Daoy (cell line): ENCODE data around the gene COX7B2. TPM values are rescaled to one million over a fixed set of nuclear protein-coding genes. Genes with fewer than 3 reads are reported as not detected.

Experiments
- DNase-seq: peaks from one replicate; pipeline ENCODE4 v3.0.0-alpha.2; 2015; ENCODE audit warnings: low read depth
- total RNA-seq: library from RNA; depleted of rRNA; stranded (reverse); fragments of >200 nt; shearing (Covaris generic); gene quantifications from 2 replicates; pipeline ENCODE4 v1.2.3, GENCODE V29; 2014

COX7B2 gene
- total RNA-seq, 1 experiment from 2014 or later: 55.2 TPM

- no peak for DNase-seq
Observed at GRCh38 chr4:46889410-46889809, 19.6 kb downstream of the COX7B2 start.

DNA sequence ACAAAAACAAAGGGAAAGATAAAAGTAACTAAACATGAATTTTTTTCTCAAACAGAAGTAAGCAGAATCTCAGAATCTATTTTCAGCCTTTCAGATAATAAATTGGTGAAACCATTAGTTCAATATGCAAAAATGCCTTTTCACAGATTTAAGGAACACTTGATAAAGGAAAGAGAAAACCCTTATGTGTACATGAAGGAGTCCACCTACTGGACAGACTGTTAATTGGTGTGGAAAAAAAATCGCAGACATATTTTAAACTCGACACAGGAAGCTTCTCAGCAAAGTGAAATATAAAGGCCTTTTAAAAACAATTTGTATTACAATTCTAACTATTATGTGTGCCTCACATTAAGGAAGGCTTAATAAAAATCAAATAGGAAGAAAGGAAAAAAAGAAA lies 22.3 kb downstream of the COX7B2 start:
- no peak for DNase-seq

DNA sequence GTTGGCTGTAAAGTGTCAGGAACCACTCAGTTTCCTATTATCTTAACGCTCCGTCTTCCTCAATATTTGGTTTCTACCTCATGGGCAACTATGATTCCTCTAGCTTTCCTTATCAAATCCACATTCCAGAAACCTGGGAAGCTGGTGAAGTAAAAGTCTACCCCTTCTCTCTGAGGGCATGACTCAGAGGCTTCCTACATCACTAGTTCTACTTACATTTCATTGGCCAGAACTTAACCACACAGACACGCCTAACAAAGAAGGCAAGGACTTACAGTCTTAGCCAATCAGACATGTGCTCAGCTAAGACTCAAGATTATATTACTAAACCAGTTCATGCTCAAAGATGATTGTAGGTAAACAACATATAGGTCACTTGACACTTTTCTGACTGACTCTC lies 30.4 kb downstream of the COX7B2 start:
- DNase-seq: peak; percentile 31

DNA sequence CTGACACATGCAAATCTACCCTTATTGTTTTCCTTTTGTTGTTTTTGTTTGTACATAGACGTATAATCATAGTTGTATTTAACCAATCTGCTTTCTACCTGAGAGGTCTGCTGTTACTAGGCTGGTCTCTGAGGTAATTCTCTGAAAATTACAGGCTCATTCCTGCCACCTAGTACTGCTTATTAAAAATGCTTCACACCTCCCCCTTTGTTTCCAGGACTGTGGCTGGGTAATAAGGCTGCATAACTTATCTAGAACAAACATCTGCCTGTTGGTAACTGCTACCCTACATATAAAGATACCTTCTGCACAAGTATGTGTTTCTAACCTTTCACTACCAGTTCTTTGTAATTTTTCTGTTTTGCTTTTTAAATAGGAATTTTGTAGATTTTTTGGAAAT lies 34.2 kb downstream of the COX7B2 start:
- DNase-seq: no peak

- DNase-seq: no peak
Observed at GRCh38 chr4:46870411-46870810, 38.6 kb downstream of the COX7B2 start.

DNA sequence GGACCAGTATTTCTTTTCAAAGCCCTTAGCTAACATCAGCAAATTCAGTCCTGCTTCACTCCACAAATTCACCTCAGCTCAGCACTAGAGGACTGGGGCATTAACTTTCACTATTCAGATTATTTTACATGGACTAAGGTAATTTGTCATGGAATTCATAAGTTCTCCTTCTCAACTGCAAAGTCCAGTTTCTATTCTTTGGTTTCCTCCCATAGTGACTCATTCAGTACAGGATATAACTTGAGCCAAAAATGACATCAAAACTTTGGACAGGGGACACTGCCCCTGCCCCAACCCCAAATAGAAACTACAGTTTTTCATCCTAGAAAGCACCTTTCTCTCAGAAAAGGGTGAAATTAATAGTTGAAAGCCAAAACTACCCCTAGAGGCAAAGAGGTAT lies 52.7 kb downstream of the COX7B2 start:
- DNase-seq: peak; percentile 7

GRCh38 chr4:46852800-46853199 lies 56.2 kb downstream of the COX7B2 start:
- DNase-seq: no peak

GRCh38 chr4:46850026-46850425 lies 59.0 kb downstream of the COX7B2 start:
- no peak for DNase-seq

GRCh38 chr4:46844325-46844917 lies 64.6 kb downstream of the COX7B2 start:
- peak; percentile 47 for DNase-seq

GRCh38 chr4:46839128-46839527 lies 69.9 kb downstream of the COX7B2 start:
- DNase-seq: no peak

DNA sequence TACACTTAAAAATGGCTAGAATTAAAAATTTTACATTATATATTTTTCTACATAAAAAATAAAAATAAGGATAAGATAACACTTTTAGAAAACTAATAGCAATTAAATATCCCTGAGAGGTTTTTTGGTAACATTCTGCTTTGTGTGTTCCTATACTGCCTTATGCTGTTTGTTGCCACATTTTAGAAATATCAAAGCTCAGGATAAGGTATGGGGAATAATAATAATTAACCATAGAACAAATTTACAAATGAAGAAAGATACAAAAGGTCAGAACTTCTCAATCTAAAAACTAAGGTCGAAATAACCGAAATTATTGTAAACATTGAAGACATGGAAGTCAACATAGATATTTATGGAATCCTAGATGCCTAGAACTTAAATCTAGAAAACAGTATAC lies 71.4 kb downstream of the COX7B2 start:
- DNase-seq: no peak

- DNase-seq: no peak
Observed at GRCh38 chr4:46836584-46836983, 72.5 kb downstream of the COX7B2 start.

DNA sequence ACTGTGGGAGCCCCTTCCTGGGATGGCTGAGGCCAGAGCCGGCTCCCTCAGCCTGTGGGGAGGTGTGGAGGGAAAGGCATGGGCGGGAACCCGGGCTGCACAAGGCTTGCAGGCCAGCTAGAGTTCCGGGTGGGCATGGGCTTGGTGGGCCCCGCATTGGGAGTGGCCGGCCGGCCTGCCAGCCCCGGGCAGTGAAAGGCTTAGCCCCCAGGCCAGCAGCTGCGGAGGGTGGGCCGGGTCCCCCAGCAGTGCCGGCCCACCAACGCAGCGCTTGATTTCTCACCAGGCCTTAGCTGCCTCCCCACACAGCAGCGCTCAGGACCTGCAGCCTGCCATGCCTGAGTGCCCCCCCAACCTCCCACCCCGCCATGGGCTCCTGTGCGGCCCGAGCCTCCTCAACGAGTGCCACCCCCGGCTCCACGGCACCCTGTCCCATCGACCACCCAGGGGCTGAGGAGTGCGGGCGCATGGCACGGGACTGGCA lies 78.0 kb downstream of the COX7B2 start:
- no peak for DNase-seq

- DNase-seq: peak; percentile 21
Observed at GRCh38 chr4:46820154-46820553, 88.9 kb downstream of the COX7B2 start.

DNA sequence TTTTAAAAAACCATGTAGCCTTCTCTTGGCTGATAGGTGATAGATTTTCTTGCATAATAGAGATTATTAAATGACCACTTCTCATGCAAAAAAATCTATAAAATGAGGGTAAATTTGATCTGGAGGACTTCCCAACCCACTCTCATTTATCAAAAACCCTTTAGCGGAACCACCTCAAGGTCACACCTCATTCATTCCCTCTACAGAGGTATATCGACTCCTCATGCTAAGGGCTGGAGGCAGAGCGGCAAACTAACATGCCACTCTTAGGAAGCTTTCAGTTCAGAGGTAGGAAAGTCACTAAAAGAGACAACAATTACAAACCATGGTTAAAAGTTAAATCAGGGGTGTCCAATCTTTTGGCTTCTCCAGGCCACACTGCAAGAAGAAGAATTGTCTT lies 90.0 kb downstream of the COX7B2 start:
- no peak for DNase-seq

DNA sequence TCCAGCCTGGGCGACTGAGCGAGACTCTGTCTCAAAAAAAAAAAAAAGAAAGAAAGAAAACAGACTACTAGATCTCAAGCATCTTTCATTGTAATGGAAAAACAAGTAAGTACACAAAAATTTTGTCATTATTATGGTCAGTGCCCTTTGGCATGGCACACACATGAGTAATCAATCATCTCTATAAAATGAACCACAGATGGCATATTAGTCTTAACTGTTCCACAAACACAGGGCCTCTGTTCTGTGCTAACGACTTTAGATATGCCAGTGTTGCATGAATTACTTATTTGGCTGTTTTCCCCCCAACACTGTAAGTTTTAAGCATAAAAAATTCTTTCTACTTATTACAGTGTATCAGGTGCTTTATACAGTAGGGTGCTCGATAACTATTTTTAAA lies 90.4 kb downstream of the COX7B2 start:
- DNase-seq: no peak

- DNase-seq: no peak
Observed at GRCh38 chr4:46817806-46818205, 91.2 kb downstream of the COX7B2 start.

DNA sequence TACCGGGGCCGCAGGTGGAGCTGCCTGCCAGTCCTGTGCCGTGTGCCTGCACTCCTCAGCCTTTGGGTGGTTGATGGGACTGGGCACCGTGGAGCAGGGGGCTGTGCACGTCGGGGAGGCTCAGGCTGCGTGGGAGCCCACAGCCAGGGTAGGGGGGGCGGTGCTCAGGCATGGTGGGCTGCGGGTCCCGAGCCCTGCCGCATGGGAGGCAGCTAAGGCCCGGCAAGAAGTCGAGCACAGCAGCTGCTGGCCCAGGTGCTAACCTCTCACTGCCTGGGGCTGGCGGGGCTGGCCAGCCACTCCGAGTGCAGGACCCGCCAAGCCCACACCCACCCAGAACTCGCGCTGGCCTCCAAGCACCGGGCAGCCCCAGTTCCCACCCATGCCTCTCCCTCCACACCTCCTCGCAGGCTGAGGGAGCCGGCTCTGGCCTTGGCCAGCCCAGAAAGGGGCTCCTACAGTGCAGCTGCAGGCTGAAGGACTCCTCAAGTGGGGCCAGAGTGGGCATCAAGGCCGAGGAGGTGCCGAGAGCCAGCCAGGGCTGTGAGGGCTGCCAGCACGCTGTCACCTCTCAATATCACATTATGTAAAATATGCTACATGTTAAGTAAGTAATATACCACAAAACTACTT lies 104.1 kb downstream of the COX7B2 start:
- DNase-seq: no peak

DNA sequence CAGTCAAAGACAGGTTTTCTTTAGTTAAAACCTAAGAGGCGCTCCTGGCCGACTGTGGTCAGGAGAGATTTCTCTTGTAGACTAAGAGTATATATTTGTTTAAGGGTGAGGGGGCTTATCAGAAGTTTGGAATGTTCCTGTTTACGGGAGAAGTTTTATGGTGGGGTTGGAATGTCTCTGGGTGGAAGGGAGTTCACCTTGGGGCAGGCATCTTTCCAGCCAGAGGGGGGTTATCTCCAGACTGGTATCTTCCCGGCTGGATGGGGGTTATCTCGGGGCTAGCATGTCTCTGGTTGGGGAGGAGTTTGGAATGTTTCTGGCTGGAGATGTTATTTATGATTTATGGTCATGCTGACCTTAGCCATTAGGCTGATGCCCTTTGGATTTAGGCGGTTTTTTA lies 116.0 kb downstream of the COX7B2 start:
- DNase-seq: no peak

DNA sequence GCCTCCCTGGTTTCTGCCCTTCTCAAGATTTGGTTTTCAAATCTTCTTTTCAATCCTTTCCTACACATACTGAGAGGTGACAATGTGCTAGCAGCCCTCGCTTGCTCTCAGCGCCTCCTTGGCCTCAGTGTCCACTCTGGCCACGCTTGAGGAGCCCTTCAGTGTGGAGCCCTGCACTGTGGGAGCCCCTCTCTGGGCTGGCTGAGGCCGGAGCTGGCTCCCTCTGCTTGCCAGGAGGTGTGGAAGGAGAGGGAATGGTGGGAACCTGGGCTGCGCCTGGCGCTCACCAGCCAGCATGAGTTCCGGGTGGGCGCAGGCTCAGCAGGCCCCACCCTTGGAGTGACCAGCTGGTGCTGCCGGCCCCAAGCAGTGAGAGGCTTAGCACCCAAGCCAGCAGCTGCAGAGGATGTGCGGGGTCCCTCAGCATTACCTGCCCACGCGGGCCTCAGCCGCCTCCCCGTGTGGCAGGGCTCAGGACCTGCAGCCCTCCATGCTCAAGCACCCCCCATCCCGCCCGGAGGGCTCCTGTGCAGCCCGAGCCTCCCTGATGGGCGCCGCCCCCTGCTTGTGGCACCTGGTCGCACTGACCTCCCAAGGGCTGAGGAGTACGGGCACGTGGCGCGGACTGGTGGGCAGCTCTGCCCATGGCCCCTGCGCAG lies 127.5 kb downstream of the COX7B2 start:
- no peak for DNase-seq

DNA sequence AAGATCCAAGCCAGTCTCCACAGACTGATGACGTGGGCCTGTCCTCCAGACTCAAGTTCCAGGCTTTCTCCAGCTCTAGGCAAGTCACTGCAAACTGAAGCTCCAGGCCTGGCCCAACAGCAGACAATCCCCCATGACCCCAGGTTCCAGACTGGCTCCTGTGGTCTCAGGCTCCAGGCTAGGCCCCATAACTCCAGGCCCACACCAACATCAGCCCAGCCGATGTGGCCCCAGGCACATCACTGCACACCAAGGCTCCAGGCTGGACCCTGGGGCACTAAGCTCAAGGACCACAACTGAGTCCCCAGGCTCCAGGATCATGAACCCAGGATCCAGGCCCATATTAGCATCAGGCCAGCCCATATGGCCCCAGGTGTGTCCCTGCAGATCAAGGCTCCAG lies 143.6 kb downstream of the COX7B2 start:
- DNase-seq: no peak

GRCh38 chr4:46730075-46730474 lies 179.0 kb downstream of the COX7B2 start:
- DNase-seq: no peak

- no peak for DNase-seq
Observed at GRCh38 chr4:46720055-46720454, 189.0 kb downstream of the COX7B2 start.
